Omental fat pad (tissue), 4 donors: Measurements from ENCODE around the gene CREB5. TPM values are rescaled to one million over a fixed set of nuclear protein-coding genes. Genes with fewer than 3 reads are reported as not detected.
A peak's percentile ranks its signal among the peaks of the same experiment; 100 is the strongest.

Source experiments
- ATAC-seq: fragments of 150-250 bp; one replicate; pipeline ENCODE4 v1.9.1; 2016; ENCODE audit warnings: mild to moderate bottlenecking, moderate library complexity; ENCODE audit not compliant: low FRiP score
- DNase-seq: peaks from one replicate; pipeline ENCODE4 v3.0.0-alpha.2; 2019; ENCODE audit warnings: low spot score
- total RNA-seq, 4 donors: library from RNA; depleted of rRNA; stranded (reverse); fragments of >200 nt; gene quantifications; one replicate each; pipeline ENCODE4 v1.1.0, GENCODE V29; 2016
- TF ChIP-seq, protein P1 (sequence below), 3 donors: fragments of 450-650 bp; IDR thresholded peaks; one replicate each; pipeline ENCODE4 v1.5.1; 2016 to 2017; ENCODE audit warnings: antibody characterized with exemption in 3 of 3, mild to moderate bottlenecking in 3 of 3, moderate library complexity in 2 of 3

CREB5 gene
- total RNA-seq, 4 donors from 2014 or later, result 27.9 to 87.0 (median 42.9) TPM

- peak; percentile 73 for ATAC-seq
- DNase-seq, result no peak
- TF ChIP-seq, protein P1, sequence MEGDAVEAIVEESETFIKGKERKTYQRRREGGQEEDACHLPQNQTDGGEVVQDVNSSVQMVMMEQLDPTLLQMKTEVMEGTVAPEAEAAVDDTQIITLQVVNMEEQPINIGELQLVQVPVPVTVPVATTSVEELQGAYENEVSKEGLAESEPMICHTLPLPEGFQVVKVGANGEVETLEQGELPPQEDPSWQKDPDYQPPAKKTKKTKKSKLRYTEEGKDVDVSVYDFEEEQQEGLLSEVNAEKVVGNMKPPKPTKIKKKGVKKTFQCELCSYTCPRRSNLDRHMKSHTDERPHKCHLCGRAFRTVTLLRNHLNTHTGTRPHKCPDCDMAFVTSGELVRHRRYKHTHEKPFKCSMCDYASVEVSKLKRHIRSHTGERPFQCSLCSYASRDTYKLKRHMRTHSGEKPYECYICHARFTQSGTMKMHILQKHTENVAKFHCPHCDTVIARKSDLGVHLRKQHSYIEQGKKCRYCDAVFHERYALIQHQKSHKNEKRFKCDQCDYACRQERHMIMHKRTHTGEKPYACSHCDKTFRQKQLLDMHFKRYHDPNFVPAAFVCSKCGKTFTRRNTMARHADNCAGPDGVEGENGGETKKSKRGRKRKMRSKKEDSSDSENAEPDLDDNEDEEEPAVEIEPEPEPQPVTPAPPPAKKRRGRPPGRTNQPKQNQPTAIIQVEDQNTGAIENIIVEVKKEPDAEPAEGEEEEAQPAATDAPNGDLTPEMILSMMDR (IDR thresholded peaks at IDR 0.05), result peak in 1 of 3 donors; percentile 9
These were observed 22.6 kb upstream of the CREB5 start for GRCh38 chr7:28389504-28390395.

DNA sequence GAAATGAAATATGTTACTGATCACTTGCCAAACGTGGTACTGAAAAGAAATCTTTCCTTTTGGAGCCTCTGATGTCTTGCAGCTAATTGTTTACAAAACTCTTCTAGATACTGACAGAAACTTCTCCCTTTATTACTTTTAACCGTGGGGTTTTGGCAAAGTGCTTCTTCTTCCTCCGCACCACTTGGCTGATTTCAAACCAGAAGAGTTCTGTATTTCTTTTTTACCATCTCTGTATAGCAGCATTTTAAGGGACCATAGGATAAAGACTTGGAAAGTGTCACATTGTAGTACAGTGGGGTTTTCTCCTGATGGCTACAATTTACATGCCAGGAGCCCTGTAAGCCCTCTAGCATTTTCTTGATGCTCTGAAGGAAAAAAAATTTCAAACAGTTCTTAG is 21.9 kb upstream of the CREB5 start:
- ATAC-seq (no peak), DNase-seq (no peak)

GRCh38 chr7:28392289-28392688 is 20.0 kb upstream of the CREB5 start:
- ATAC-seq, result no peak
- DNase-seq, result no peak
- TF ChIP-seq, protein P1 (IDR thresholded peaks at IDR 0.05), result no peak

More for the DNA sequence above, 21.9 kb upstream of the CREB5 start:
- TF ChIP-seq, protein P1 (IDR thresholded peaks at IDR 0.05), result no peak

DNA sequence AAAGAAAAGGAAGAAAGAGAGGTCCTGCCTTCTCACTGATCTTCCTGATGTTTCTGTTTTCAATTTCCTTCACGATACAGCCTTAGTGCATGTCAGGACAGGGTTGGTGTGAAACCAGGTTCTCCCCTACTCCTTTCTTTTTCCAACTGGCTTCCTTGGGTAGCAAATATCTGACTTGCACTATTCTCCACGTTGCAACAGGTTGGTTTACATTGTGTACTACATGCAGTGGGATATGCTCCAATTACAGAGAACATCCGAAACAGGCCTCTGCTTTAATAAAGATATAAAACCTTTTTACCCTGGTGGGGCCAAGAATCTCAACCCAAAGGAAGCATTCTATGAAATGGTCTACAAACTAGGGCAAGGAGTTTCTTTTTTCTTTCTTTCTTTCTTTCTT is 16.9 kb upstream of the CREB5 start:
- DNase-seq, result no peak
- TF ChIP-seq, protein P1 (IDR thresholded peaks at IDR 0.05), result no peak
- ATAC-seq, result no peak

- ATAC-seq (peak; percentile 28), DNase-seq (no peak)
- TF ChIP-seq, protein P1 (IDR thresholded peaks at IDR 0.05), result no peak
These were observed 16.5 kb upstream of the CREB5 start for GRCh38 chr7:28395831-28396230.

- TF ChIP-seq, protein P1 (IDR thresholded peaks at IDR 0.05), result no peak
- DNase-seq (no peak), ATAC-seq (no peak)
These were observed 15.2 kb upstream of the CREB5 start for GRCh38 chr7:28397141-28397540.
